Bronchial epithelial cell (primary cell): ENCODE measurements around the gene PTF1A. TPM values are rescaled to one million over a fixed set of nuclear protein-coding genes. Genes with fewer than 3 reads are reported as not detected.

Source experiments
- DNase-seq: peaks from one replicate; pipeline ENCODE4 v3.0.0-alpha.2; 2010; ENCODE audit warnings: low read depth
- FAIRE-seq: peaks from 2 replicates; lab custom pipeline; 2011; peaks lifted over from hg19 to GRCh38; lab: Jason Lieb, UNC
- H3K27me3 ChIP-seq: 2 replicates; pipeline ENCODE4 v1.5.1; 2011; ENCODE audit warnings: low read length; ENCODE audit not compliant: control insufficient read depth, insufficient read depth
- H3K36me3 ChIP-seq: 2 replicates; pipeline ENCODE4 v1.5.1; 2011; ENCODE audit warnings: low read length; ENCODE audit not compliant: control insufficient read depth, insufficient read depth
- H3K4me3 ChIP-seq: 2 replicates; pipeline ENCODE4 v1.5.1; 2011; ENCODE audit warnings: mild to moderate bottlenecking, low read depth, low read length, control low read depth
- CTCF ChIP-seq: IDR thresholded peaks from 2 replicates; pipeline ENCODE4 v1.5.1; 2011; ENCODE audit warnings: mild to moderate bottlenecking, moderate library complexity, low read length, control low read depth, inconsistent platforms; ENCODE audit not compliant: insufficient read depth, severe bottlenecking
- total RNA-seq: library from RNA; depleted of rRNA; stranded (reverse); fragments of >200 nt; gene quantifications from 2 replicates; pipeline ENCODE4 v1.2.1, GENCODE V29; 2014

Gene PTF1A
- total RNA-seq, result not detected in 2 replicates

GRCh38 chr10:23191764-23192711 lies at the start of gene PTF1A:
Gene PTF1A, plus strand, starts transcription at chr10:23192312. Its CDS starts 219 bp downstream, at chr10:23192531.
- DNase-seq, result no peak
- Histone ChIP-seq H3K36me3 (no peaks in the 10 kb centered on the region), H3K4me3 (no peak within 1 kb of the TSS), H3K27me3 (peaks cover 48% of the 10 kb centered on the region)
- FAIRE-seq, result no peak
- no peak for TF ChIP-seq CTCF

GRCh38 chr10:23146258-23146657 lies 45.9 kb upstream of the PTF1A start:
- H3K4me3 ChIP-seq, result no peak overlapping the region
- FAIRE-seq (no peak), DNase-seq (no peak)
- no peaks in the 10 kb centered on the region for H3K27me3 ChIP-seq
- TF ChIP-seq CTCF, result no peak
- H3K36me3 ChIP-seq, result no peaks in the 10 kb centered on the region

- no peak for FAIRE-seq
- no peak for DNase-seq
- Histone ChIP-seq H3K36me3 (no peaks in the 10 kb centered on the region), H3K4me3 (no peak overlapping the region), H3K27me3 (no peaks in the 10 kb centered on the region)
- TF ChIP-seq CTCF, result no peak
Measured at GRCh38 chr10:23147035-23147434, 45.1 kb upstream of the PTF1A start.

- no peaks in the 10 kb centered on the region for H3K27me3 ChIP-seq
- no peak for TF ChIP-seq CTCF
- H3K36me3 ChIP-seq, result no peaks in the 10 kb centered on the region
- no peak for DNase-seq
- FAIRE-seq, result peak; percentile 43
- no peak overlapping the region for H3K4me3 ChIP-seq
Measured at GRCh38 chr10:23148214-23148613, 43.9 kb upstream of the PTF1A start.

DNA sequence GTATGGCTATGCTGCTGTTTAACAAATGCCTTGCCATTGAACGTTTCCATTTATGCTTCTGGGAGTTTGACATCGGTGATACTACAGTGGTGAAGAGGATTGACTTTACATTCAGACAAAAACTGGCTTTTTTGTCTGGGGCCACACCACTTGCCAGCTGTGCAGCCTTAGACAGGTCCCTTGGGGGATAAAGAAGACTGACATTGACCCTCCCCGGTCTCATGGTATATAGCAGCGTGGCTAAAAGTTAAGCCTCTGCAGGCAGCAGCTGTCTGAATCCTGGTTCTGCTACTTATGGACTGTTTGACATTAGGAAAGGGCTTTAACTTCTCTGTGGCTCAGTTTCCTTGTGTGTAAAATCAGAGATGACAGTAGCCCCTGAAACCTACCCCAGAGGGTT lies 42.0 kb upstream of the PTF1A start:
- DNase-seq (no peak), FAIRE-seq (no peak)
- no peaks in the 10 kb centered on the region for H3K36me3 ChIP-seq
- TF ChIP-seq CTCF, result no peak
- no peak overlapping the region for H3K4me3 ChIP-seq
- H3K27me3 ChIP-seq, result no peaks in the 10 kb centered on the region

GRCh38 chr10:23150610-23151009 lies 41.5 kb upstream of the PTF1A start:
- Histone ChIP-seq H3K27me3 (no peaks in the 10 kb centered on the region), H3K36me3 (no peaks in the 10 kb centered on the region), H3K4me3 (no peak overlapping the region)
- no peak for TF ChIP-seq CTCF
- DNase-seq (no peak), FAIRE-seq (no peak)
